Measurements from ENCODE around the gene TSPAN4. TPM values are rescaled to one million over a fixed set of nuclear protein-coding genes. Genes with fewer than 3 reads are reported as not detected.

The TSPAN4 gene
- 217 and 240 TPM in 2 replicates for total RNA-seq

GRCh38 chr11:842370-843002 lies at the start of gene TSPAN4, which contains the start of gene POLR2L:
TSS of gene TSPAN4 (plus strand) at chr11:842852. CDS start at chr11:850305, 7,453 bp downstream.
TSS of gene POLR2L (minus strand) at chr11:842529. CDS start at chr11:842508, 21 bp downstream.

GRCh38 chr11:798093-798713 lies 44.4 kb upstream of the TSPAN4 start, which contains the start of gene SLC25A22:
TSS of gene SLC25A22 (minus strand) at chr11:798281. CDS start at chr11:795006, 3,275 bp downstream.

GRCh38 chr11:809287-810039 lies 33.2 kb upstream of the TSPAN4 start, which contains the start of gene RPLP2:
TSS of gene RPLP2 (plus strand) at chr11:809967. CDS start at chr11:810235, 268 bp downstream.

GRCh38 chr11:818396-819128 lies 24.1 kb upstream of the TSPAN4 start, which contains the start of gene PNPLA2:
TSS of gene PNPLA2 (plus strand) at chr11:818914. CDS start at chr11:819719, 805 bp downstream.

GRCh38 chr11:827897-828192 lies 14.8 kb upstream of the TSPAN4 start, which contains the start of gene CRACR2B:
TSS of gene CRACR2B (plus strand) at chr11:827919. CDS start at chr11:828608, 689 bp downstream.

GRCh38 chr11:832529-833113 lies 10.0 kb upstream of the TSPAN4 start, which contains the start of gene CD151:
TSS of gene CD151 (plus strand) at chr11:832952. CDS start at chr11:836070, 3,118 bp downstream.

GRCh38 chr11:910589-911030 lies 68.0 kb downstream of the TSPAN4 start, which contains the start of gene CHID1:
TSS of gene CHID1 (minus strand) at chr11:910810. CDS start at chr11:904816, 5,994 bp downstream.

Other genes starting within 250 kb of the TSPAN4 start
- 76.0 and 84.2 TPM in 2 replicates for gene IRF7, start 226.9 kb upstream of the TSPAN4 start, total RNA-seq
- not detected in 2 replicates for gene CDHR5, start 217.9 kb upstream of the TSPAN4 start, total RNA-seq
- gene SCT, start 215.7 kb upstream of the TSPAN4 start, total RNA-seq = not detected in 2 replicates
- not detected in 2 replicates for gene DRD4, start 205.6 kb upstream of the TSPAN4 start, total RNA-seq
- 23.1 and 27.8 TPM in 2 replicates for gene DEAF1, start 147.6 kb upstream of the TSPAN4 start, total RNA-seq
- 16.9 and 17.5 TPM in 2 replicates for gene TMEM80, start 147.0 kb upstream of the TSPAN4 start, total RNA-seq
- gene EPS8L2, start 136.6 kb upstream of the TSPAN4 start, total RNA-seq = 6.7 and 7.3 TPM in 2 replicates
- gene TALDO1, start 95.4 kb upstream of the TSPAN4 start, total RNA-seq = 228 TPM in 2 replicates
- gene GATD1, start 65.4 kb upstream of the TSPAN4 start, total RNA-seq = 29.4 and 33.0 TPM in 2 replicates
- gene CEND1, start 52.8 kb upstream of the TSPAN4 start, total RNA-seq = 0.20 and 0.40 TPM in 2 replicates
- gene SLC25A22, start 44.6 kb upstream of the TSPAN4 start, total RNA-seq = 21.7 and 24.1 TPM in 2 replicates
- gene PIDD1, start 37.6 kb upstream of the TSPAN4 start, total RNA-seq = 17.9 and 21.1 TPM in 2 replicates
- gene RPLP2, start 32.9 kb upstream of the TSPAN4 start, total RNA-seq = 814 and 920 TPM in 2 replicates
- gene PNPLA2, start 23.9 kb upstream of the TSPAN4 start, total RNA-seq = 20.4 and 22.6 TPM in 2 replicates
- 9.5 and 12.1 TPM in 2 replicates for gene CRACR2B, start 14.9 kb upstream of the TSPAN4 start, total RNA-seq
- 660 and 700 TPM in 2 replicates for gene CD151, start 9.9 kb upstream of the TSPAN4 start, total RNA-seq
- 191 and 317 TPM in 2 replicates for gene POLR2L, start 323 bp upstream of the TSPAN4 start, total RNA-seq
- gene CHID1, start 68.0 kb downstream of the TSPAN4 start, total RNA-seq = 58.0 and 96.3 TPM in 2 replicates
- gene AP2A2, start 83.0 kb downstream of the TSPAN4 start, total RNA-seq = 41.4 and 46.4 TPM in 2 replicates
- not detected in 2 replicates for gene MUC6, start 193.9 kb downstream of the TSPAN4 start, total RNA-seq
- gene MUC2, start 232.0 kb downstream of the TSPAN4 start, total RNA-seq = not detected in 2 replicates

Measured in mammary microvascular endothelial cell (primary cell).